Thyroid gland (tissue), 4 donors: ENCODE results near the gene AIG1.

Source experiments
- CTCF ChIP-seq, 6 experiments: fragments of 200-600 bp in 3 of 6; fragments of 450-650 bp in 3 of 6; sonication (generic) in 3 of 6; IDR thresholded peaks; one replicate each; pipeline ENCODE4 v1.5.1; 2016 to 2019; ENCODE audit warnings: antibody characterized with exemption in 6 of 6, mild to moderate bottlenecking in 2 of 6, inconsistent platforms in 1 of 6, moderate library complexity in 1 of 6
- POLR2A ChIP-seq, 2 donors: fragments of 450-650 bp; IDR thresholded peaks; one replicate each; pipeline ENCODE4 v1.6.1; 2017; ENCODE audit warnings: antibody characterized with exemption in 2 of 2, mild to moderate bottlenecking in 2 of 2, moderate library complexity in 1 of 2

DNA sequence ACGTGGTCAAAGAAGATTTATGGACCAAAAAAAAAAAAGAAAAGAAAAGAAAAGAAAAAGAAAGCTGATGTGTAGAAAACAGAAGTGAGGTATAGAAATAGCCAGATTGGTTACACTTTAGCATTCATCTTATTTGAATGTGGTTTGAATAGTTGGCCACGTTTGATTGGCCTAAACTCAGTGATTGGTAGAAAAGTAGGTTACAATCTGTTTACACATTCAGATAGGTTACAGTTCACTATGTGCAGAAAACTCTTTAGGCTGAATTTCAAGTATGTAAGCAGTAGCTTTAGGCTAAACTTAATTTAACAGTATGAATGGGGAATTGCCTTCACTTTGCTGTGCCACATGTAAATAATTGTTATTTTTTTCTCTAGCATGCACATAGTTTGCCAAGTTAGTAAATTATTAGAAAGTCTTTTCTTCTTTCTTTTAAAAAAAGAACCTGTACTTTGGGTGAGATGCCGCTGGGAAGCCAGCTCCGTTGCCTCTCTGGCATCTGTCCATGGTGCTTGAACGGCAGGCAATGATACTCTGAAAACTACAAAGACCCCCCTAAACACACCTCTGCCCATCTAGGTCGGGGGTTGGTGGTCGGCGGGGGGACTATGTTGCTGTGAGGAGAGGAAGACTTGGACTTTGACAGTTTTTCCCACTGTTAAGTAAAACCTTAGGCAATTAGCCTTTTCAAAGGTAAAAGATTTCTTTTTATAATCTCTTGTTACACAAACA, 173.0 kb downstream of the AIG1 start:
- TF ChIP-seq CTCF (IDR thresholded peaks at IDR 0.05) (no peak), POLR2A (IDR thresholded peaks at IDR 0.05) (no peak)
